PC-9 (cell line): Measurements from ENCODE around the gene TMTC4.
A peak's percentile ranks its signal among the peaks of the same experiment; 100 is the strongest.

ENCODE experiments used
- CTCF ChIP-seq: fragments of 200-600 bp; sonication (generic); conservative IDR thresholded peaks from 2 replicates; pipeline ENCODE4 v1.6.1; 2017; ENCODE audit warnings: mixed run types, antibody characterized with exemption, mild to moderate bottlenecking, moderate library complexity
- EZH2 ChIP-seq: fragments of 200-600 bp; sonication (generic); IDR thresholded peaks from 2 replicates; pipeline ENCODE4 v1.8.0; 2017; ENCODE audit warnings: antibody characterized with exemption, low read depth

- TF ChIP-seq CTCF, result peak; percentile 89
- no peak for TF ChIP-seq EZH2
These were observed 101.5 kb downstream of the TMTC4 start for GRCh38 chr13:100573121-100573520.
